HG03342 (cell line): Measurements from ENCODE around the gene SGMS2.

Experiments
- ATAC-seq: cut with Tn5 transposase; IDR thresholded peaks from one replicate; pipeline ENCODE4 v1.9.1; 2021; ENCODE audit warnings: mild to moderate bottlenecking, moderate library complexity; ENCODE audit not compliant: unreplicated experiment

The SGMS2 gene

GRCh38 chr4:107828315-107829090 lies 3.8 kb downstream of the SGMS2 start:
- ATAC-seq = no peak

GRCh38 chr4:107831140-107831539 lies 6.4 kb downstream of the SGMS2 start:
- no peak for ATAC-seq

GRCh38 chr4:107832275-107832807 lies 7.6 kb downstream of the SGMS2 start:
- no peak for ATAC-seq

GRCh38 chr4:107834241-107834794 lies 9.6 kb downstream of the SGMS2 start:
- ATAC-seq = no peak

GRCh38 chr4:107835406-107835805 lies 10.7 kb downstream of the SGMS2 start:
- no peak for ATAC-seq

GRCh38 chr4:107837317-107837716 lies 12.6 kb downstream of the SGMS2 start:
- no peak for ATAC-seq

- ATAC-seq = no peak
Measured at GRCh38 chr4:107837776-107838618, 13.3 kb downstream of the SGMS2 start.

GRCh38 chr4:107838861-107839565 lies 14.3 kb downstream of the SGMS2 start:
- ATAC-seq = no peak

- no peak for ATAC-seq
Measured at GRCh38 chr4:107843391-107843790, 18.7 kb downstream of the SGMS2 start.

GRCh38 chr4:107845681-107846080 lies 20.9 kb downstream of the SGMS2 start:
- ATAC-seq = no peak

GRCh38 chr4:107850438-107850837 lies 25.7 kb downstream of the SGMS2 start:
- peak; percentile 47 for ATAC-seq

- no peak for ATAC-seq
Measured at GRCh38 chr4:107853444-107854355, 29.0 kb downstream of the SGMS2 start.

GRCh38 chr4:107854356-107855022 lies 29.8 kb downstream of the SGMS2 start:
- ATAC-seq = no peak

GRCh38 chr4:107855723-107856122 lies 31.0 kb downstream of the SGMS2 start:
- ATAC-seq = no peak

- no peak for ATAC-seq
Measured at GRCh38 chr4:107856901-107857300, 32.2 kb downstream of the SGMS2 start.

GRCh38 chr4:107857741-107858140 lies 33.0 kb downstream of the SGMS2 start:
- no peak for ATAC-seq

- no peak for ATAC-seq
Measured at GRCh38 chr4:107858158-107858742, 33.5 kb downstream of the SGMS2 start.

- ATAC-seq = no peak
Measured at GRCh38 chr4:107862658-107863057, 37.9 kb downstream of the SGMS2 start.

GRCh38 chr4:107863416-107863815 lies 38.7 kb downstream of the SGMS2 start:
- ATAC-seq = no peak
